ENCODE results near the gene H2BK1. TPM values are rescaled to one million over a fixed set of nuclear protein-coding genes. Genes with fewer than 3 reads are reported as not detected.
A peak's percentile ranks its signal among the peaks of the same experiment; 100 is the strongest.

The H2BK1 gene
- total RNA-seq, 1 donor from 2014 or later = not detected

DNA sequence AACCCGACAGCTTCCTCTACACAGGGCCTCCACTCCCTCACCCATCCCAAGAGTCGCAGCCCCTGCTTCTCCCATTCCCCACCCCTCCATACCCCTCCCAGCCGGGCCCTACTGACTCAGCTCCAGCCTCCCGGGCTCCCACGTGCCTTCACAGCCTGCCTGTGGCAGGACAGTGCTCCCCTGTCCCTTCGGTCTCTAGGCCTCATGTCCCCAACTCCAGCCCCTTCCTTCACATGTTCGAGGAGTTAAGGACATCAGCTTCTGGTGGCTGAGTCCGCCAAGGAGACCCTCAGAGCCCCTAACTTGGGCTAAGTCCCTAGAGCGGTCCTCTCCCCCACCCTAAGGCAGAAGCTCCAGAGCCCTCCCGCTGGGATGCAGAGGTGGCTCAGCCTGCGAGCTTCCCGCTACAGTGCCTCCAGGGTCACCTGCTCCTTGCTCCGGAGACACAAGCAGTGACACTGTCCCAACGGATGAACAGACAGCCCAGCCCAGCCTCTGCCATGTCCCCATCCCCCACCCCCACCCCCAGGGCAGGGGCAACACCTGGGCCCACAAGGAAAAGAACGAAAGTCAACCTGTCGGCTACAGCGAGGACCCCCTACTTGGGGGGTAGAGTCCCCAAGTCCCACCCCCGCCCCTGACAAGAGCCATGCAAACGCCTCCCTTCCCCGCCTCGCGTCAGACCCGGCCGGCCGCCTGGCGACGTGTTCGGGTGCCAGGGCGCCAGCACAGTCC, 37.5 kb upstream of the H2BK1 start:
- no peaks in the 10 kb centered on the region for H3K9me3 Mint-ChIP-seq (ENCODE audit: low read depth)
- peaks cover 34% of the 10 kb centered on the region for H3K4me1 Mint-ChIP-seq (ENCODE audit: low read depth)
- DNase-seq (ENCODE audit: low spot score, unreplicated experiment) = no peak
- H3K27me3 Mint-ChIP-seq = peaks cover 19% of the 10 kb centered on the region
- no peaks in the 10 kb centered on the region for H3K36me3 Mint-ChIP-seq (ENCODE audit: insufficient read depth)
- H3K4me3 Mint-ChIP-seq (ENCODE audit: low read depth) = peak overlapping the region; percentile 91
- H3K27ac Mint-ChIP-seq = peak overlapping the region; percentile 37
- TF ChIP-seq, protein P1, sequence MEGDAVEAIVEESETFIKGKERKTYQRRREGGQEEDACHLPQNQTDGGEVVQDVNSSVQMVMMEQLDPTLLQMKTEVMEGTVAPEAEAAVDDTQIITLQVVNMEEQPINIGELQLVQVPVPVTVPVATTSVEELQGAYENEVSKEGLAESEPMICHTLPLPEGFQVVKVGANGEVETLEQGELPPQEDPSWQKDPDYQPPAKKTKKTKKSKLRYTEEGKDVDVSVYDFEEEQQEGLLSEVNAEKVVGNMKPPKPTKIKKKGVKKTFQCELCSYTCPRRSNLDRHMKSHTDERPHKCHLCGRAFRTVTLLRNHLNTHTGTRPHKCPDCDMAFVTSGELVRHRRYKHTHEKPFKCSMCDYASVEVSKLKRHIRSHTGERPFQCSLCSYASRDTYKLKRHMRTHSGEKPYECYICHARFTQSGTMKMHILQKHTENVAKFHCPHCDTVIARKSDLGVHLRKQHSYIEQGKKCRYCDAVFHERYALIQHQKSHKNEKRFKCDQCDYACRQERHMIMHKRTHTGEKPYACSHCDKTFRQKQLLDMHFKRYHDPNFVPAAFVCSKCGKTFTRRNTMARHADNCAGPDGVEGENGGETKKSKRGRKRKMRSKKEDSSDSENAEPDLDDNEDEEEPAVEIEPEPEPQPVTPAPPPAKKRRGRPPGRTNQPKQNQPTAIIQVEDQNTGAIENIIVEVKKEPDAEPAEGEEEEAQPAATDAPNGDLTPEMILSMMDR (IDR thresholded peaks at IDR 0.05; ENCODE audit: unreplicated experiment) = no peak

DNA sequence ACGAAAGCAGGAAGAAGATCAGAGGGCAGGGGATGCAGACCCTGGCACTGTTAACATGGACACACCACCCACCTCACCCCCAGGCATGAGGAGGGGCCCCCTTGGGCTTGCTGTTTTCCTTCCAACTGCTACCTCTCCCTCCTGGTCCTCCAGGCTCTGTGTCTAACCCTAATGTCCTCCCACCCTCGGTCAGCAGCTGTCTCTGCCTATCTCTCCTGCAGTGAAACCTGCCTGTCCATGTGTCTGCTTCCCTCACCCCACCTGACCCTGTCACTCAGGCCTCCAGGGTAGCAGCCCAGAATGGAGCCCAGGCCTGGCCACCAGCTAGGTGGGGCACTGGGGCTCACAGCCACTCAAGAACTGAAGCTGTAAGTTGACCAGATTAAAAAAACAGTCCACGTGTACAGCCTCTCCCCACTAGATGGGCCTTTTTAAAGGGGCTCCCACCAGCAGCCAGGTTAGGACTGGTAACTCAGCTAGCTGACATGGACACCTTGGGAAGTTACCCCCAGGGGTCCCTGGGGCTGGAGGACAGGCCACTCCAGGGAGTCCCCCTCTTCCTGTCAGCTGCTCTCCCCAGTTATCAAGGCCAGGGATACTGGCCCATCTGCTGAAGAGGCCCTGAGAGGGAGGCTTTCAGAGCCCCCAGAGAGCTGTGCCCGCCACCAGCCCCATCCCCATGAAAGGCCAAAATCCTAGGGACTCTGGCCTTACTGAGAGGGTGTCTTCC, 36.7 kb upstream of the H2BK1 start:
- peaks cover 29% of the 10 kb centered on the region for H3K4me1 Mint-ChIP-seq (ENCODE audit: low read depth)
- no peaks in the 10 kb centered on the region for H3K9me3 Mint-ChIP-seq (ENCODE audit: low read depth)
- no peaks in the 10 kb centered on the region for H3K36me3 Mint-ChIP-seq (ENCODE audit: insufficient read depth)
- no peak for DNase-seq (ENCODE audit: low spot score, unreplicated experiment)
- TF ChIP-seq, protein P1 (IDR thresholded peaks at IDR 0.05; ENCODE audit: unreplicated experiment) = no peak
- no peak overlapping the region for H3K27ac Mint-ChIP-seq
- H3K27me3 Mint-ChIP-seq = peaks cover 19% of the 10 kb centered on the region
- peak overlapping the region; percentile 91 for H3K4me3 Mint-ChIP-seq (ENCODE audit: low read depth)

GRCh38 chr7:151246102-151246850, 36.0 kb upstream of the H2BK1 start:
- peaks cover 19% of the 10 kb centered on the region for H3K27me3 Mint-ChIP-seq
- peaks cover 28% of the 10 kb centered on the region for H3K4me1 Mint-ChIP-seq (ENCODE audit: low read depth)
- H3K36me3 Mint-ChIP-seq (ENCODE audit: insufficient read depth) = peaks cover 1% of the 10 kb centered on the region
- H3K4me3 Mint-ChIP-seq (ENCODE audit: low read depth) = peak overlapping the region; percentile 44
- TF ChIP-seq, protein P1 (IDR thresholded peaks at IDR 0.05; ENCODE audit: unreplicated experiment) = no peak
- no peaks in the 10 kb centered on the region for H3K9me3 Mint-ChIP-seq (ENCODE audit: low read depth)
- H3K27ac Mint-ChIP-seq = no peak overlapping the region
- no peak for DNase-seq (ENCODE audit: low spot score, unreplicated experiment)

GRCh38 chr7:151245360-151246101, 35.2 kb upstream of the H2BK1 start:
- Mint-ChIP-seq H3K4me1 (ENCODE audit: low read depth) (peaks cover 21% of the 10 kb centered on the region), H3K36me3 (ENCODE audit: insufficient read depth) (peaks cover 1% of the 10 kb centered on the region), H3K9me3 (ENCODE audit: low read depth) (no peaks in the 10 kb centered on the region), H3K27ac (no peak overlapping the region), H3K27me3 (peaks cover 13% of the 10 kb centered on the region), H3K4me3 (ENCODE audit: low read depth) (peak overlapping the region; percentile 44)
- DNase-seq (ENCODE audit: low spot score, unreplicated experiment) = peak; percentile 63
- TF ChIP-seq, protein P1 (IDR thresholded peaks at IDR 0.05; ENCODE audit: unreplicated experiment) = peak; percentile 75

All from progenitor cell of endocrine pancreas (in vitro differentiated cells).